ENCODE results near the gene TRIM63.

Gene TRIM63

DNA sequence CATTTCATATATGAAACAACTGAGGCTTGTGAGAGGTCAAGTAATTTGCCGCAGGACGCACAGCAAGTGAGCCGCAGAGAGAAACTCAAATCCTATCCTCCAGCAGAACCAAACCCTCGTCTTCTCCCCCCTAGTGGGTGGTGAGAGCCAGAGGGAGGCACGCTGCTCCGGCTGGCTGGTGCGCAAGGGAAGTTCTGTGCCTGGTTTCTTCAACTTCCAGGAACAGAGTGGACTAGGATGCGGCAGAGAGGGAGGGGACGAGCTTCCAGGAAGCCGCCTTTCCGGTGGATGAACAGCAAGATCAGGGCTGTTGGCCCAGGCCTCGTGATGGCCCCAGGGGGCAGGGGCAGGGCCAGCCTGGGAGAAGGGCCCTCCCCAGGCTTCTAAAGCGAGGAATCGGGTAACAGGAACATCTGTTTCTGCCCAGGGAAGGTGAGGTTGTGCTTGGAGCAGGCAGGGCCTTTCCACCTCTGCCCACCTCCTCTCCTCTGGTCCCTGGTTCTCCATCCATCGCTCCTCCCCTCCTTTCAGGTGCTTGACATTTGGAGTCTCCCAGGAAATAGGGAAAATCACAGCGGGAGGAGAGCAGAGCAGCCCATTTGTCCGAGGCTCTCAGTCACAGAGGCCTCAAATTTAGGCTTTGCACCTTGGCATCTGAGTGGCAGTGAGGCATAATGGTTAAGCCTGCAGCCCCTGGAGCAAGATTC, 27.4 kb upstream of the TRIM63 start:
- TF ChIP-seq GATA2 (IDR thresholded peaks at IDR 0.05; ENCODE audit: low read depth, low read length) (no peak), GATA3 (IDR thresholded peaks at IDR 0.05; ENCODE audit: low read depth, low read length) (no peak)

DNA sequence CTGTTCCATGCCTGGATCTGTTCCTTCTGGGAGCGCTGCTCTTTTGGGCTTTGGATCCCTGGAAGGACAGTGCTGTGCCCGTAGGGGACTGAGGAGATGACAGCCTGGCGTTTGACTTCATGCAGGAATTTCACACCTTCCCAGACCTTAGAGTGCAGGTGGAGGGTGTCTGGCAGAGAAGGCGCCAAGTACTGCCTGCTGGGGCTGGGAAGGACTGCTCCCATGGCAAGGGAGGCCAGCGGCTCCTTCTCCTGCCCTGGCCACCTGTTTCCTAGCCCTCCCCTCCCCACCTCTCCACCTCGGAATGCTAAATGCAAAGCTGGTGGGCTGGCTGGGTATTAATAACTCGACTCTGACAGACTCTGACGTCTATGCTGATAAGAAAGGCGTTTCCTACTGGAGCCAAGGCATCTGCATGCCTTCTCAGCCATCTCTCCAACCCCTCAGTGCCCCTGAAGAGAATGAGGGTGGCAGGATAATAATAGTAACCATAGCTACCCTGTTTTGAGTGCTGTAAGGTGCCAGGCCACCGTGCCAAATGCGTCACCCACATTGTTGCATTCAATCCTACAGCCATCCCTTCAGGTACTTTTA, 26.7 kb upstream of the TRIM63 start:
- no peak for TF ChIP-seq GATA2 (IDR thresholded peaks at IDR 0.05; ENCODE audit: low read depth, low read length)
- no peak for TF ChIP-seq GATA3 (IDR thresholded peaks at IDR 0.05; ENCODE audit: low read depth, low read length)

DNA sequence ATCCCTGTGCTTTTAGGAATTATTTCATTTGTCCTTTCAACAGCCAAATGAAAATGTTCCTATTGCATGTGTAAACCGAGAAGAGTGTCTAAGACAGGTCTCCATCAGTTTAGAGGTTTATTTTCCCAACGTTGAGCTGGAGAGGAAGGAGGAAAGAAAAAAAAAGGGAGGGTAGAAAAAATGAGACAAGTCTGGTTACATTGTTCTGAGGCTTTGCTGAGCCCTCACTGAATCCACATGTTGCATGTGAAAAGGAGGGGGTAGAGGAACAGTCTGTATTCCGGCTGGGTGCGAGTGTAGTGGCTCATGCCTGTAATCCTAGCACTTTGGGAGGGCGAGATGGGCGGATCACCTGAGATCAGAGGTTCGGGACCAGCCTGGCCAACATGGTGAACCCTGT, 25.0 kb upstream of the TRIM63 start:
- TF ChIP-seq GATA3 (IDR thresholded peaks at IDR 0.05; ENCODE audit: low read depth, low read length) (no peak), GATA2 (IDR thresholded peaks at IDR 0.05; ENCODE audit: low read depth, low read length) (no peak)

DNA sequence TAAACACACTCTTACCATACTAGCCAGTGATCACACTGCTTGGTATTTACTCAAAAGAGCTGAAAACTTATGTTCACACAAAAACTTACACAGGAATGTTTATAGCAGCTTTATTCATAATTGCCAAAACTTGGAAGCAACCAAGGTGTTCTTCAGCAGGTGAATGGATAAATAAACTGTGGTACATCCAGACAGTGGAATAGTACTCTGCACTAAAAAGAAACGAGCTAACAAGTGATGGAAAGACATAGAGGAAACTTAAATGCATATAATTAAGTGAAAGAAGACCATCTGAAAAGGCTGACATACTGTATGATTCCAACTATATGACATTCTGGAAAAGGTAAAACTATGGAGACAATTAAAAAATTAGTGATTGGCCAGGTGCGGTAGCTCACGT, 23.5 kb upstream of the TRIM63 start:
- TF ChIP-seq GATA3 (IDR thresholded peaks at IDR 0.05; ENCODE audit: low read depth, low read length) (no peak), GATA2 (IDR thresholded peaks at IDR 0.05; ENCODE audit: low read depth, low read length) (no peak)

DNA sequence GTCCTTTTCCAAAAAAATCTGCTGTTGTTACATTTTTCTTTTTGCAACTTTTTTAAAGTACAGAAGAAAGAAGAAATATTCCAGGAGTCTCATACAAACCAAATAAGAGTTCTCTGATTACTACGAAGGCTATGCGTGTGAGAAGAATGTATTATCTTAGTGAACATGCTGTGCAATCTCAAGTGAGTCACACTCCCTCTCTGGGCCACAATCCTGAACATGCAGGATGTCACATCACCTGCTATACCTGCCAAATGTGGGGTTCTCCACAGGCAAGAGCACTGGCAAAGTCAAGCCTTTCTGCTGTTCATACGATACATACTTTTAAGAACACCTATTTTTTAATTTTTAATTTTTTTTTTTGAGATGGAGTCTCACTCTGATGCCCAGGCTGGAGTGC, 21.7 kb upstream of the TRIM63 start:
- no peak for TF ChIP-seq GATA3 (IDR thresholded peaks at IDR 0.05; ENCODE audit: low read depth, low read length)
- TF ChIP-seq GATA2 (IDR thresholded peaks at IDR 0.05; ENCODE audit: low read depth, low read length): no peak

DNA sequence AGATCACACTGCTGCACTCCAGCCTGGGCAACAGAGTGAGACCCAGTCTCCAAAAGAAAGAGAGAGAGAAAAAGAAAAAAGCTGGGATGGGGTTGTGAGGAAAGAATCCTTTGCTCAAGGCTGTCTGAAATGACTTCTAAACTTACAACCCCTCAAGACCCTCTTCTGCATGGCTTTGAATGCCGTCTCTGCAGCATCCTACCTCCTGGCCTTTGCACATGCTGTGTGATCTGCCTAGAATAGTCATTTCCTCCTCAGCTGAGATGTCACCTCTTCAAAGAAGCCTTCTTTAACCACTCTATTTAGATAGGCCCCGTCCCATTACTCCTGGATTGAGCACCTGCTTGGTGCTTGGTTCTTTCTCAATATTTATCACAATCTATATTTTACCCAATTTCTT, 17.4 kb upstream of the TRIM63 start:
- no peak for TF ChIP-seq GATA2 (IDR thresholded peaks at IDR 0.05; ENCODE audit: low read depth, low read length)
- no peak for TF ChIP-seq GATA3 (IDR thresholded peaks at IDR 0.05; ENCODE audit: low read depth, low read length)

DNA sequence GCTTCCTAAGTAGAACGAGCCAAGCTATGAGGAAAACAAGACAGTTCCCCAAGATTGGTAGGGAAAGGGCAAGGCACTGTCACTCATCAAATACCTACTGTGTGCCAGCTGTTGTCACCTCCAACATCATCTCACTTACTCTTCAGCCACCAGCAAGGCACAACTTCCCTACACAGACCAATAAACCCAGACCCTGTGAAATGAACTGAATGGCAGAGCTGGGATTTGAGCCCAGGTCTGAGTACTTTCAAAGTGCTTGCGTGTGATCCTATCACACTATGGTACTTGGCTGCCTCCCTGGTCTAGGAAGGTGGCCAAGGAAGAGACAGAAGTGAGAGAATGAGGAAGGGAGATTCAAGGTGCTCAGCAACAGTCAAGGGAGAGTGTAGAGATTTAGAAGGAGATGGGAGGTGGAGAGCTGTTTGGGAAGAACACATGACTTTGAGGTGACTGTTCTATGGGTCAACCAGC, 16.7 kb upstream of the TRIM63 start:
- TF ChIP-seq GATA2 (IDR thresholded peaks at IDR 0.05; ENCODE audit: low read depth, low read length) (no peak), GATA3 (IDR thresholded peaks at IDR 0.05; ENCODE audit: low read depth, low read length) (no peak)

DNA sequence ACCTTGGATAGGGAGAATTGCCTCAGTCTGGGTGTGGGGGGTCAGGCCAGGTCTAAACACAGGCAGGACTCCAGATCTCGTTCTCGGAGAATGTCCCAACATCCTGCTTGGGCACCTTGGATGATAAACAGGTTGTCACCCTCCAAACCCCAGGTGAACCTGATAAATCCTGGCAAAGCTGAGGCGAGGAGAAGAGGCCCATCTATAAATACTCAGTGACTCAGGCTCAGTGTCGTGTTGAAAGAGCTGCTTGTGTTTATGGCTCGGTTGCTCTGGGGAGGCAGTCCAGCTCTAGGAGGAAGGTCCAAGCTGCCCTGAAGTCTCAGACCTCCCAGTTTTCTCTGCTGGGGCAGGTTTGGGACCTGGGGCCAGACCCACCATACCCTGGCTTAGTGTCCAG, 15.8 kb upstream of the TRIM63 start:
- TF ChIP-seq GATA3 (IDR thresholded peaks at IDR 0.05; ENCODE audit: low read depth, low read length) (no peak), GATA2 (IDR thresholded peaks at IDR 0.05; ENCODE audit: low read depth, low read length) (no peak)

DNA sequence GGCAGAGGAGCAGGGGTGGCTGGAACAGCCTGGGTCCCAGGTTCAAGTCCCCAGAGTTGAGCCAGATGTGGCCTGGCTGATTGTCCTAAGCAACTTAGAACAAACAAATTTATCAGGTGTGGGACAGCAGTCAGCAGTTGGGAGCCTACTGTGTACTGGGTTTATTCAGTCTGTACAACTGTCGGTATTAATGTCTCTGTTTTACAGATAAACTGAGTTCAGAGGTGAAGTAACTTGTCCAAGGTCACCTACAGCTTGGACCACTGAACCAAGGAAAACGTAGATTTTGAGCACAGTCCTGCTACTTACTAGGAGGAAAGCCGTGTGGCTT, 14.6 kb upstream of the TRIM63 start:
- TF ChIP-seq GATA3 (IDR thresholded peaks at IDR 0.05; ENCODE audit: low read depth, low read length): no peak
- TF ChIP-seq GATA2 (IDR thresholded peaks at IDR 0.05; ENCODE audit: low read depth, low read length): no peak

DNA sequence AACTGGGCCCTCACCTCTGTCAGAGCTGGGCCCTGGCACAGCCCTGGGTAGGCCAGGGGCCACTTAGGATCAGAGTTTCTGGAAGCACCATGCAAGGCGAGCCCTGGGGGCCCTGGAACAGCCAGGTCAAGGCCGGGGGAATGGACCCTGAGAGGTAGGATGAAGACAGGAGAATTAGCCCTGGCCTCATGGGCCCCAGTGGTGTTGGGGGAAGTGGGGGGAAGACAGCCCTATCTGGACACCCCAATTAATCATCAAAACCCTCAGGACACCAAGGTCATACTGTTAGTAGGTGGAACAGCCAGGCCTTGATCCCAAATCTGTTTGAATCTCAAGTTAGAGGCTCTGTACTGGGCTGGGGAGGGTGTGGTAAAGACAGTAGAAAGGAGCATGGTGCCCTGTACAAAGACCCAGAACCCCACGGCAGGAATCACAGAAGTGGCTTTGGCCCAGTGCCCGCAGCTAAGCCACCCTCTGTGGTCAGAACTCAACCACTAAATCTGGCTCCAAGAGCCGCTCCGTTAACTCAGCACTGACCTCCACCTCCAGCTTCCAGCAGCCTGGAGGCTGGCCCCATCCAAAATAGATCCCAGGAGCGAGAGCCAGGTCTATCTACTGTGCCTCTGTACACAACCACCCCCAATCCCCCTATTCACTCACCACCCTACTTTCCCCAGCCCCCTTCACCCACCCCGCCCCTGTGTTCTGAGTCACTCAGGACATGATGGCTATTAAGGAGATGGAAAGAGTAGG, 14.0 kb upstream of the TRIM63 start:
- no peak for TF ChIP-seq GATA2 (IDR thresholded peaks at IDR 0.05; ENCODE audit: low read depth, low read length)
- TF ChIP-seq GATA3 (IDR thresholded peaks at IDR 0.05; ENCODE audit: low read depth, low read length): no peak

DNA sequence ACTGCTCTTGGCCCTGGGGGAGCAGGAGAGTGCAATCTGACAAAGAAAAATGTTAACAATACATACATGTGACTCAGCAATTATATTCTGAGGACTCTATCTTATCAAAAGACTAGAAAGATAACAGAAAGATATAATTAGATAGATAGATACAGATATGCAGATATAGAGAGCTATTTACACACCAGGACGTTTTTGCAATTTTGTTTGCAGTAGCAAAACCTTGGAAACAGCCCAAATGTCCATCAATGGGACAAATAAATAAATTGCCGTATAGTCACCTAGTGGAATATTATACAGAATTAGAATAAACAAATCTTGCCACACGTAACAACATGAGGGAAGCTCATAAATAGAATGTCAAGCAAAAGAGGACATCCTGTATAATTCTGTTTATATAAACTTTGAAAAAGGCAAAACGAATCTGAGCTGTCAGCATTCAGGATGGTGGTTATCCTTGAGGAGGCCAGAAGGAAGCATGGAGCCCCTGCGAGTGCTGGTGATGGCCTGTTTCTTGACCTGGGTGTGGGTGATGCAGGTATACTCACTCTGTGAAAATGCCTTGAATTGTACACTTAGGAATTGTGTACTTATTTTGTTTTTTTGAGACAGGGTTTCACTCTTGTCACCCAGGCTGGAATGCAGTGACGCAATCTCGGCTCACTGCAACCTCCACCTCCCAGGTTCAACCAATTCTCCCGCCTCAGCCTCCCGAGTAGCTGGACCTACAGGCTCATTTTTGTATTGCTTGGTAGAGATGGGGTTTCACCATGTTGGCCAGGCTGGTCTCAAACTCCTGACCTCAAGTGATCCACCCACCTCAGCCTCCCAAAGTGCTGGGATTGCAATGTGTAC, 12.8 kb upstream of the TRIM63 start:
- no peak for TF ChIP-seq GATA3 (IDR thresholded peaks at IDR 0.05; ENCODE audit: low read depth, low read length)
- no peak for TF ChIP-seq GATA2 (IDR thresholded peaks at IDR 0.05; ENCODE audit: low read depth, low read length)

DNA sequence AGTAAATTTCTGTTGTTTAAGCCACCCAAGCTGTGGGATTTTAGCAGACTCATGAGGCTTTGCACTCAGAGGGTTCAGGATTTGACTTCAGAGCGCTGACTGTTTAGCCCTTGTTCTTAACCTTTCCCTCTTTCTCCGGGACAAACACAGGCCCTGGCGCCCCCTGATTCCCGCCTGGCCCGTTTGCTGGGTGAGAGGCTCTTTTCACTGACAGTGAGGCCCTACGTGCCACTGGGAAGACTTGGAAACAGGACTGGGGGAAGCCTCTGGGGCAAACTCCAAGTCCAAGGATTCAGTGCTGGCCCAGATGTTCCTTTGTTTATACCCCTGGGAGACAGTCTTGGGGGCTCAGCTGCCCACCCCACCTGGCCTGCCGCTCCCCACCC, 11.7 kb upstream of the TRIM63 start:
- no peak for TF ChIP-seq GATA2 (IDR thresholded peaks at IDR 0.05; ENCODE audit: low read depth, low read length)
- no peak for TF ChIP-seq GATA3 (IDR thresholded peaks at IDR 0.05; ENCODE audit: low read depth, low read length)

DNA sequence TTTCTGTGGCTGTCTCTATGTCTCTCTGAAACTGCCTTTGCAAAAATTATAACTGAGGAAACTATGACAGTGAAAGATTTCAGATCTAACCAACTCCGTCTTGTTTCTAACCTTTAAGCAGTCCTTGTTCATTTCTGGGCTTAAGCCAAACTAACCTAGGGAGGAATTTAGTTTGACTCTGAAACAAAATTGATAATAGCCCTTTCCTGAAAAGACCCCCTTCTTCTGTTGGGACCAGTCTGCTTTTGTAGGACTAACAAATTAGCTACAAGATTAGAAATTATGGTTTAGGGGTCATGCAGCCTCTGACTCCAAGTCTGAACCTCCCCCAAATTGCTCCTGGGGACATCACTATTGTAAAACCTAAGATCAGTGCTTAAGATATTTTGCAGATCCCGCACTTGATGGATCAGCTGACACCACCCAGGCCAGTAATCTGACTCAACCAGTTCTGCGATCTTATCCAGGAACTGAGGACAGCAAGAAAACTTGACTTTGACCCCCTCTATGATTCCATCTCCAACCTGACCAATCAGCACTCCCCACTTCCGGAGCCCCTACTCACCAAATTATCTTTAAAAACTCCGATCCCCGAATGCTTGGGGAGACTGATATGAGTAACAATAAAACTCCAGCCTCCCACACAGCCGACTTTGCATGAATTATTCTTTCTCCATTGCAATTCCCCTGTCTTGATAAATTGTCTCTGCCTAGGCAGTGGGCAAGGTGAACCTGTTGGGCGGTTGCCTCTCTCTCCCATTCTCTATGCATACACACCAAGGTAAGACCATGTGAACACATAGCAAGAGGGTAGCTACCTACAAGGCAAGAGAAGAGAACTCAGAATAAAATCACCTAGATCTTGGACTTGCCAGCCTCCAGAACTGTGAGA, 11.1 kb upstream of the TRIM63 start:
- no peak for TF ChIP-seq GATA2 (IDR thresholded peaks at IDR 0.05; ENCODE audit: low read depth, low read length)
- no peak for TF ChIP-seq GATA3 (IDR thresholded peaks at IDR 0.05; ENCODE audit: low read depth, low read length)
